Effector memory CD4-positive, alpha-beta T cell (primary cell): ENCODE results near the gene HINT2.

Source experiments
- DNase-seq, 3 donors: peaks; one replicate each; pipeline ENCODE4 v3.0.0-alpha.2; 2020
- H3K27ac ChIP-seq: 2 replicates; pipeline ENCODE4 v1.7.0; 2013; ENCODE audit warnings: mild to moderate bottlenecking, low read length, moderate library complexity; ENCODE audit not compliant: insufficient read depth, poor library complexity, severe bottlenecking
- H3K27me3 ChIP-seq: replicated peaks from 2 replicates; pipeline ENCODE4 v1.7.0; 2013; ENCODE audit warnings: mild to moderate bottlenecking, low read length; ENCODE audit not compliant: insufficient read depth, control insufficient read depth, poor library complexity, severe bottlenecking
- H3K36me3 ChIP-seq: 2 replicates; pipeline ENCODE4 v1.7.0; 2013; ENCODE audit warnings: mild to moderate bottlenecking, low read length, moderate library complexity; ENCODE audit not compliant: control insufficient read depth, insufficient read depth
- H3K4me1 ChIP-seq: 2 replicates; pipeline ENCODE4 v1.7.0; 2013; ENCODE audit warnings: low read length, mild to moderate bottlenecking; ENCODE audit not compliant: control insufficient read depth, insufficient read depth, poor library complexity, severe bottlenecking
- H3K4me3 ChIP-seq: 2 replicates; pipeline ENCODE4 v1.7.0; 2013; ENCODE audit warnings: low read length, low read depth, mild to moderate bottlenecking; ENCODE audit not compliant: insufficient read depth, poor library complexity, severe bottlenecking
- H3K9me3 ChIP-seq: 2 replicates; pipeline ENCODE4 v1.7.0; 2013; ENCODE audit warnings: mild to moderate bottlenecking, low read length, moderate library complexity; ENCODE audit not compliant: control insufficient read depth

The HINT2 gene

GRCh38 chr9:35797311-35798109 is 17.3 kb downstream of the HINT2 start:
- H3K9me3 ChIP-seq: no peaks in the 10 kb centered on the region
- no peak overlapping the region for H3K4me3 ChIP-seq
- H3K27me3 ChIP-seq: no peaks in the 10 kb centered on the region
- peaks cover 6% of the 10 kb centered on the region for H3K36me3 ChIP-seq
- no peak overlapping the region for H3K27ac ChIP-seq
- no peak for DNase-seq
- no peaks in the 10 kb centered on the region for H3K4me1 ChIP-seq

GRCh38 chr9:35795695-35796094 is 19.1 kb downstream of the HINT2 start:
- DNase-seq: no peak
- Histone ChIP-seq H3K4me1 (no peaks in the 10 kb centered on the region), H3K36me3 (peaks cover 6% of the 10 kb centered on the region), H3K27ac (no peak overlapping the region), H3K4me3 (no peak overlapping the region), H3K27me3 (no peaks in the 10 kb centered on the region), H3K9me3 (no peaks in the 10 kb centered on the region)

GRCh38 chr9:35793461-35793860 is 21.4 kb downstream of the HINT2 start:
- no peak overlapping the region for H3K4me3 ChIP-seq
- H3K27me3 ChIP-seq: no peaks in the 10 kb centered on the region
- H3K36me3 ChIP-seq: peaks cover 6% of the 10 kb centered on the region
- no peaks in the 10 kb centered on the region for H3K4me1 ChIP-seq
- no peaks in the 10 kb centered on the region for H3K9me3 ChIP-seq
- no peak overlapping the region for H3K27ac ChIP-seq
- no peak for DNase-seq

- no peak for DNase-seq
- Histone ChIP-seq H3K36me3 (peaks cover 6% of the 10 kb centered on the region), H3K4me1 (no peaks in the 10 kb centered on the region), H3K4me3 (no peak overlapping the region), H3K9me3 (no peaks in the 10 kb centered on the region), H3K27ac (no peak overlapping the region), H3K27me3 (no peaks in the 10 kb centered on the region)
Observed at GRCh38 chr9:35792826-35793225, 22.0 kb downstream of the HINT2 start.

- no peak overlapping the region for H3K4me3 ChIP-seq
- no peak for DNase-seq
- H3K27me3 ChIP-seq: no peaks in the 10 kb centered on the region
- peaks cover 6% of the 10 kb centered on the region for H3K36me3 ChIP-seq
- H3K27ac ChIP-seq: no peak overlapping the region
- H3K9me3 ChIP-seq: no peaks in the 10 kb centered on the region
- H3K4me1 ChIP-seq: no peaks in the 10 kb centered on the region
Observed at GRCh38 chr9:35792024-35792813, 22.6 kb downstream of the HINT2 start.

- Histone ChIP-seq H3K9me3 (no peaks in the 10 kb centered on the region), H3K4me1 (no peaks in the 10 kb centered on the region), H3K36me3 (peaks cover 7% of the 10 kb centered on the region), H3K27ac (no peak within 1 kb of the TSS), H3K27me3 (no peaks in the 10 kb centered on the region), H3K4me3 (no peak within 1 kb of the TSS)
- no peak for DNase-seq
Observed at GRCh38 chr9:35791297-35791921, 23.4 kb downstream of the HINT2 start, which contains the start of gene NPR2. Gene NPR2 (plus strand): TSS chr9:35791591. CDS start chr9:35792409, 818 bp downstream.

GRCh38 chr9:35790385-35791296 is 24.2 kb downstream of the HINT2 start:
- Histone ChIP-seq H3K9me3 (no peaks in the 10 kb centered on the region), H3K36me3 (peaks cover 13% of the 10 kb centered on the region), H3K27me3 (no peaks in the 10 kb centered on the region), H3K4me1 (no peaks in the 10 kb centered on the region), H3K4me3 (no peak overlapping the region), H3K27ac (no peak overlapping the region)
- peak; percentile 21 to 44 (median 24) for DNase-seq

- Histone ChIP-seq H3K36me3 (peaks cover 13% of the 10 kb centered on the region), H3K9me3 (no peaks in the 10 kb centered on the region), H3K27ac (no peak overlapping the region)
Observed at GRCh38 chr9:35790025-35790384, 24.8 kb downstream of the HINT2 start.

GRCh38 chr9:35789541-35789940 is 25.3 kb downstream of the HINT2 start:
- Histone ChIP-seq H3K27me3 (no peaks in the 10 kb centered on the region), H3K9me3 (no peaks in the 10 kb centered on the region), H3K4me1 (no peaks in the 10 kb centered on the region), H3K36me3 (peaks cover 13% of the 10 kb centered on the region), H3K4me3 (no peak overlapping the region), H3K27ac (no peak overlapping the region)
- DNase-seq: no peak

More at GRCh38 chr9:35790025-35790384, 24.8 kb downstream of the HINT2 start:
- no peaks in the 10 kb centered on the region for H3K4me1 ChIP-seq
- no peak overlapping the region for H3K4me3 ChIP-seq
- H3K27me3 ChIP-seq: no peaks in the 10 kb centered on the region
- DNase-seq: no peak
